ENCODE results near the gene FUT4.

DNA sequence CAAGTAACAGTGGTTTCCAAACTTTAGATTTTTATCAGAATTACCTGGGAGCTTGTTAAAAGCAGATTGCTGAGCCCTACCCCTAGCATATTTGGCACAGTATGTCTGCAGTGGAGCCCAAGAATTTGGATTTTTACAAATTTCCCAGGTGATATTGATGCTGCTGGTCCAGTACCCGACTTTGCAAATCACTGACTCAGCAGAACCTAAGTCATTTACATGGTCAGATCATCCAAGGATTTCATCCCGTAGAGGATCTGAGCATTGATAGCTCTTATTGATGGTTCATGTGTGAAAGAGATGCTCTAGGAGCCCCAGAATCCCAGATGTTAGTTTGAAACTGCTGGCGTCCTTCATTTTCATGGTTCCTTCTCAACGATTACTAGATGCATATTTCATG is 25.4 kb upstream of the FUT4 start:
- TF ChIP-seq, protein P1, sequence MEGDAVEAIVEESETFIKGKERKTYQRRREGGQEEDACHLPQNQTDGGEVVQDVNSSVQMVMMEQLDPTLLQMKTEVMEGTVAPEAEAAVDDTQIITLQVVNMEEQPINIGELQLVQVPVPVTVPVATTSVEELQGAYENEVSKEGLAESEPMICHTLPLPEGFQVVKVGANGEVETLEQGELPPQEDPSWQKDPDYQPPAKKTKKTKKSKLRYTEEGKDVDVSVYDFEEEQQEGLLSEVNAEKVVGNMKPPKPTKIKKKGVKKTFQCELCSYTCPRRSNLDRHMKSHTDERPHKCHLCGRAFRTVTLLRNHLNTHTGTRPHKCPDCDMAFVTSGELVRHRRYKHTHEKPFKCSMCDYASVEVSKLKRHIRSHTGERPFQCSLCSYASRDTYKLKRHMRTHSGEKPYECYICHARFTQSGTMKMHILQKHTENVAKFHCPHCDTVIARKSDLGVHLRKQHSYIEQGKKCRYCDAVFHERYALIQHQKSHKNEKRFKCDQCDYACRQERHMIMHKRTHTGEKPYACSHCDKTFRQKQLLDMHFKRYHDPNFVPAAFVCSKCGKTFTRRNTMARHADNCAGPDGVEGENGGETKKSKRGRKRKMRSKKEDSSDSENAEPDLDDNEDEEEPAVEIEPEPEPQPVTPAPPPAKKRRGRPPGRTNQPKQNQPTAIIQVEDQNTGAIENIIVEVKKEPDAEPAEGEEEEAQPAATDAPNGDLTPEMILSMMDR (IDR thresholded peaks at IDR 0.05 in 4 of 5, conservative IDR thresholded peaks at IDR 0.05 in 1 of 5): no peak
- TF ChIP-seq POLR2A (IDR thresholded peaks at IDR 0.05): no peak

All from gastrocnemius medialis (tissue), 4 donors.